Esophagus muscularis mucosa (tissue), 3 donors: ENCODE data around the gene ST3GAL3.

ENCODE experiments used
- POLR2AphosphoS5 ChIP-seq, 2 donors: sonication (generic); formaldehyde crosslinking; IDR thresholded peaks; one replicate each; pipeline ENCODE4 v1.6.1; 2017; ENCODE audit warnings: antibody characterized with exemption in 2 of 2
- TF ChIP-seq, protein P1 (sequence below), 3 experiments: fragments of 200-600 bp in 2 of 3; fragments of 450-650 bp in 1 of 3; sonication (generic) in 2 of 3; IDR thresholded peaks; one replicate each; pipeline ENCODE4 v1.5.1; 2017 to 2019; ENCODE audit warnings: antibody characterized with exemption in 3 of 3, mild to moderate bottlenecking in 2 of 3, moderate library complexity in 1 of 3

DNA sequence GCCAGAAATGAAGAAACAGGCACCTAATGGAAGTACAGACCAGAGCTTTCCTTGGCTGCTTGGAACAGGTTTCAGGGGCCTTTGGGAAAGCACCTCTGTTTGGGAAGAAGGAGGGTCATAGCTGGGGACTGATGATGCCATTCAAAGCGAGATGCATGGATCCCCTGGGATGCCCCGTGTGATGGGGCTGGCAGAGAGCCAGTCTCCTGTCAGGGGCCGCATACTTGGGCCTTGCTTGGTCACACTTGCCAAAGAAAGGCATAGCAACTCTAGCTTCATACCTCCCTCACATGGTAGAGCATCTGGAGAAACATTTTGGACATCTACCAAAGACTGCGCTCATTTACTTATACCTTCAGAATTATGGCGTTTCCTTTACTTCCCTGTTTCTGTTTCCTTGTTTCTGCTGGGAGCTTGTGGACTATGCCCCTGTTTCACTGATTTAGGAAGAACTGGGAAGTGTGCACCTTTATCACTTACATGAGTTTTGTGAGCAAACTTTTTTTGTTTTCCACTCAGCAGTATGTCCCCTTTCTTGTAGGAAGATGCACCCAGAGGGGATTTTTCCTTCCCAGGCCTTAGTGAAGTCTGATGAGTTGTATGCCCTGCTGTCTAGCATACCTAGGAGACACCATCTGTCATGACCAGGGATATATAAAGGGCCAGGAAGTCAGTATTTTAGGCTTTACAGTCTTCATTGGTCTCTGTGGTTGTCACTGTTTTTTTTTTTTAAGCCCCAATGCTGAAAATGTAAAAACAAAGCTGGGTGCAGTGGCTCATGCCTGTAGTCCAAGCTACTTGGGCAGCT, 19.8 kb upstream of the ST3GAL3 start:
- TF ChIP-seq, protein P1, sequence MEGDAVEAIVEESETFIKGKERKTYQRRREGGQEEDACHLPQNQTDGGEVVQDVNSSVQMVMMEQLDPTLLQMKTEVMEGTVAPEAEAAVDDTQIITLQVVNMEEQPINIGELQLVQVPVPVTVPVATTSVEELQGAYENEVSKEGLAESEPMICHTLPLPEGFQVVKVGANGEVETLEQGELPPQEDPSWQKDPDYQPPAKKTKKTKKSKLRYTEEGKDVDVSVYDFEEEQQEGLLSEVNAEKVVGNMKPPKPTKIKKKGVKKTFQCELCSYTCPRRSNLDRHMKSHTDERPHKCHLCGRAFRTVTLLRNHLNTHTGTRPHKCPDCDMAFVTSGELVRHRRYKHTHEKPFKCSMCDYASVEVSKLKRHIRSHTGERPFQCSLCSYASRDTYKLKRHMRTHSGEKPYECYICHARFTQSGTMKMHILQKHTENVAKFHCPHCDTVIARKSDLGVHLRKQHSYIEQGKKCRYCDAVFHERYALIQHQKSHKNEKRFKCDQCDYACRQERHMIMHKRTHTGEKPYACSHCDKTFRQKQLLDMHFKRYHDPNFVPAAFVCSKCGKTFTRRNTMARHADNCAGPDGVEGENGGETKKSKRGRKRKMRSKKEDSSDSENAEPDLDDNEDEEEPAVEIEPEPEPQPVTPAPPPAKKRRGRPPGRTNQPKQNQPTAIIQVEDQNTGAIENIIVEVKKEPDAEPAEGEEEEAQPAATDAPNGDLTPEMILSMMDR (IDR thresholded peaks at IDR 0.05), result no peak
- peak in 1 of 2 donors; percentile 10 for TF ChIP-seq POLR2AphosphoS5 (IDR thresholded peaks at IDR 0.05)
